ENCODE data around the gene TRIM26.

DNA sequence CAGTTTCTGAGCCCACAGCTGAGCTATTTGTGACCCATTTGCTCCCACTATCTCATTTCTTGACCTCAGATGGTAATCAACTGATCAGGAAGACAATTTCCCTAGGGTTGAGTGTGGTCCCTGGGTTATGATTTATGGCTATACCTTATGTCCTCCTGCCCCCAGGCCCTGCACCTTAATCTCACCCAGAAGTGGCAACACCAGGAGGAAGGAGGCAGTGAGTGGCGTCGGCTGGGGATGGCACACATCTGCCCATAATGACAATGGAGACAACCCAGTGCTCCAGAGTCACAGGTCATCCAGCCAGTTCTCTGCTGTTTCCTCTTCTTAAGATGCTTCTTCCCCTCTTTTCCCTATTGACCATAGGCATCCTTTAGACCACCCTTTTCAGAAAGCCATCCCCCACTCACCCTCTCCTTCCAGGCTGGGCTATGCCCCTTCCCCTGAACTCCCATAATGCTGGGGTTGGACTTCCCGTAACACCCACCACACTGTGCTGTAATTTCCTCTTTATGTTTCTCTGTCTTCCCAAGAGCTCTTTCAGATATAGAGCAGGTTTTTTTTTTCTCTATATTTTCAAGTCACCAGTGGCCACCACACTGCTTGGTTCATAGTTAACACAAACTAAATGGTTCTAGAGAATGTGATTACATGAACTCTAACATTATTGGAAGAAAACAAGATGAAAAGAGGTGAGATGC is 60.1 kb downstream of the TRIM26 start:
- TF ChIP-seq, protein P1, sequence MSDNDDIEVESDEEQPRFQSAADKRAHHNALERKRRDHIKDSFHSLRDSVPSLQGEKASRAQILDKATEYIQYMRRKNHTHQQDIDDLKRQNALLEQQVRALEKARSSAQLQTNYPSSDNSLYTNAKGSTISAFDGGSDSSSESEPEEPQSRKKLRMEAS (IDR thresholded peaks at IDR 0.05): no peak
- no peak for TF ChIP-seq EP300 (IDR thresholded peaks at IDR 0.05; ENCODE audit: borderline replicate concordance)
- TF ChIP-seq, protein P2, sequence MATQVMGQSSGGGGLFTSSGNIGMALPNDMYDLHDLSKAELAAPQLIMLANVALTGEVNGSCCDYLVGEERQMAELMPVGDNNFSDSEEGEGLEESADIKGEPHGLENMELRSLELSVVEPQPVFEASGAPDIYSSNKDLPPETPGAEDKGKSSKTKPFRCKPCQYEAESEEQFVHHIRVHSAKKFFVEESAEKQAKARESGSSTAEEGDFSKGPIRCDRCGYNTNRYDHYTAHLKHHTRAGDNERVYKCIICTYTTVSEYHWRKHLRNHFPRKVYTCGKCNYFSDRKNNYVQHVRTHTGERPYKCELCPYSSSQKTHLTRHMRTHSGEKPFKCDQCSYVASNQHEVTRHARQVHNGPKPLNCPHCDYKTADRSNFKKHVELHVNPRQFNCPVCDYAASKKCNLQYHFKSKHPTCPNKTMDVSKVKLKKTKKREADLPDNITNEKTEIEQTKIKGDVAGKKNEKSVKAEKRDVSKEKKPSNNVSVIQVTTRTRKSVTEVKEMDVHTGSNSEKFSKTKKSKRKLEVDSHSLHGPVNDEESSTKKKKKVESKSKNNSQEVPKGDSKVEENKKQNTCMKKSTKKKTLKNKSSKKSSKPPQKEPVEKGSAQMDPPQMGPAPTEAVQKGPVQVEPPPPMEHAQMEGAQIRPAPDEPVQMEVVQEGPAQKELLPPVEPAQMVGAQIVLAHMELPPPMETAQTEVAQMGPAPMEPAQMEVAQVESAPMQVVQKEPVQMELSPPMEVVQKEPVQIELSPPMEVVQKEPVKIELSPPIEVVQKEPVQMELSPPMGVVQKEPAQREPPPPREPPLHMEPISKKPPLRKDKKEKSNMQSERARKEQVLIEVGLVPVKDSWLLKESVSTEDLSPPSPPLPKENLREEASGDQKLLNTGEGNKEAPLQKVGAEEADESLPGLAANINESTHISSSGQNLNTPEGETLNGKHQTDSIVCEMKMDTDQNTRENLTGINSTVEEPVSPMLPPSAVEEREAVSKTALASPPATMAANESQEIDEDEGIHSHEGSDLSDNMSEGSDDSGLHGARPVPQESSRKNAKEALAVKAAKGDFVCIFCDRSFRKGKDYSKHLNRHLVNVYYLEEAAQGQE (IDR thresholded peaks at IDR 0.05; ENCODE audit: low read depth): no peak

Measured in Ishikawa (cell line).